HEK293 (cell line): ENCODE data around the gene BORCS6.
A peak's percentile ranks its signal among the peaks of the same experiment; 100 is the strongest.

ENCODE experiments used
- GFI1B ChIP-seq: fragments of 450-650 bp; formaldehyde crosslinking; IDR thresholded peaks from 2 replicates; pipeline ENCODE4 v1.5.1; 2016; ENCODE audit warnings: missing biosample characterization, missing genetic modification characterization
- GLI2 ChIP-seq: fragments of 450-650 bp; formaldehyde crosslinking; IDR thresholded peaks from 2 replicates; pipeline ENCODE4; 2017; ENCODE audit warnings: missing biosample characterization, missing genetic modification characterization, low read depth, borderline replicate concordance
- HOXA7 ChIP-seq: sonication (generic); formaldehyde crosslinking; IDR thresholded peaks from 2 replicates; pipeline ENCODE4 v1.8.1; 2022; ENCODE audit warnings: missing genetic modification reagents, borderline replicate concordance
- INSM2 ChIP-seq: fragments of 450-650 bp; formaldehyde crosslinking; IDR thresholded peaks from 2 replicates; pipeline ENCODE4 v1.5.1; 2016; ENCODE audit warnings: missing biosample characterization, missing genetic modification characterization
- KLF7 ChIP-seq: fragments of 450-650 bp; formaldehyde crosslinking; IDR thresholded peaks from 2 replicates; pipeline ENCODE4 v1.5.1; 2016; ENCODE audit warnings: missing biosample characterization, missing genetic modification characterization, borderline replicate concordance
- KLF9 ChIP-seq: fragments of 450-650 bp; formaldehyde crosslinking; IDR thresholded peaks from 2 replicates; pipeline ENCODE4 v1.5.1; 2016; ENCODE audit warnings: missing biosample characterization, missing genetic modification characterization, low read depth
- MEIS1 ChIP-seq: sonication (generic); formaldehyde crosslinking; IDR thresholded peaks from 2 replicates; pipeline ENCODE4 v1.8.1; 2022; ENCODE audit warnings: missing genetic modification reagents, mild to moderate bottlenecking, borderline replicate concordance
- RBAK ChIP-seq: fragments of 450-650 bp; formaldehyde crosslinking; IDR thresholded peaks from 2 replicates; pipeline ENCODE4 v1.5.1; 2016; ENCODE audit warnings: missing biosample characterization, missing genetic modification characterization
- SP7 ChIP-seq: fragments of 450-650 bp; formaldehyde crosslinking; IDR thresholded peaks from 2 replicates; pipeline ENCODE4 v1.5.1; 2016; ENCODE audit warnings: missing biosample characterization, missing genetic modification characterization
- TRIM28 ChIP-seq: IDR thresholded peaks from 2 replicates; pipeline ENCODE4 v1.6.1; 2011; ENCODE audit warnings: low read length, control low read depth, borderline replicate concordance
- YY1 ChIP-seq: fragments of 450-650 bp; formaldehyde crosslinking; IDR thresholded peaks from 2 replicates; pipeline ENCODE4 v1.5.1; 2018; ENCODE audit warnings: missing biosample characterization, missing genetic modification characterization
- ZBTB1 ChIP-seq: fragments of 450-650 bp; formaldehyde crosslinking; IDR thresholded peaks from 2 replicates; pipeline ENCODE4 v1.5.1; 2016; ENCODE audit warnings: missing biosample characterization, missing genetic modification characterization
- ZEB2 ChIP-seq: fragments of 450-650 bp; formaldehyde crosslinking; IDR thresholded peaks from 2 replicates; pipeline ENCODE4 v1.5.1; 2016; ENCODE audit warnings: missing biosample characterization, missing genetic modification characterization
- ZFP69B ChIP-seq: fragments of 450-650 bp; formaldehyde crosslinking; IDR thresholded peaks from 2 replicates; pipeline ENCODE4 v1.5.1; 2016; ENCODE audit warnings: missing biosample characterization, missing genetic modification characterization
- ZNF112 ChIP-seq: fragments of 450-650 bp; formaldehyde crosslinking; IDR thresholded peaks from 2 replicates; pipeline ENCODE4 v1.5.0; 2017; ENCODE audit warnings: missing biosample characterization, missing genetic modification characterization
- ZNF146 ChIP-seq: fragments of 450-650 bp; formaldehyde crosslinking; IDR thresholded peaks from 2 replicates; pipeline ENCODE4 v1.5.1; 2016; ENCODE audit warnings: missing biosample characterization, missing genetic modification characterization
- ZNF175 ChIP-seq: fragments of 450-650 bp; formaldehyde crosslinking; IDR thresholded peaks from 2 replicates; pipeline ENCODE4 v1.5.1; 2016; ENCODE audit warnings: missing biosample characterization, missing genetic modification characterization
- ZNF184 ChIP-seq: fragments of 450-650 bp; IDR thresholded peaks from 2 replicates; pipeline ENCODE4 v1.5.1; 2018; ENCODE audit warnings: missing biosample characterization, mild to moderate bottlenecking, missing genetic modification characterization
- ZNF211 ChIP-seq: fragments of 450-650 bp; formaldehyde crosslinking; IDR thresholded peaks from 2 replicates; pipeline ENCODE4 v1.5.1; 2016; ENCODE audit warnings: low read depth, missing biosample characterization, missing genetic modification characterization
- ZNF221 ChIP-seq: fragments of 450-650 bp; formaldehyde crosslinking; IDR thresholded peaks from 2 replicates; pipeline ENCODE4 v1.5.1; 2017; ENCODE audit warnings: missing biosample characterization, missing genetic modification characterization, borderline replicate concordance
- ZNF24 ChIP-seq: fragments of 450-650 bp; formaldehyde crosslinking; IDR thresholded peaks from 2 replicates; pipeline ENCODE4 v1.5.1; 2016; ENCODE audit warnings: missing biosample characterization, missing genetic modification characterization
- ZNF341 ChIP-seq: fragments of 450-650 bp; formaldehyde crosslinking; IDR thresholded peaks from 2 replicates; pipeline ENCODE4; 2016; ENCODE audit warnings: low read depth, missing biosample characterization, missing genetic modification characterization
- ZNF366 ChIP-seq: fragments of 450-650 bp; formaldehyde crosslinking; conservative IDR thresholded peaks from 2 replicates; pipeline ENCODE4 v1.5.1; 2016; ENCODE audit warnings: missing biosample characterization, missing genetic modification characterization
- ZNF423 ChIP-seq: fragments of 450-650 bp; formaldehyde crosslinking; IDR thresholded peaks from 2 replicates; pipeline ENCODE4 v1.5.1; 2016; ENCODE audit warnings: missing biosample characterization, missing genetic modification characterization
- ZNF501 ChIP-seq: fragments of 450-650 bp; formaldehyde crosslinking; IDR thresholded peaks from 2 replicates; pipeline ENCODE4 v1.5.1; 2016; ENCODE audit warnings: missing biosample characterization, missing genetic modification characterization
- ZNF521 ChIP-seq: fragments of 450-650 bp; formaldehyde crosslinking; IDR thresholded peaks from 2 replicates; pipeline ENCODE4 v1.5.1; 2017; ENCODE audit warnings: missing biosample characterization, mild to moderate bottlenecking, missing genetic modification characterization
- ZNF544 ChIP-seq: fragments of 450-650 bp; formaldehyde crosslinking; IDR thresholded peaks from 2 replicates; pipeline ENCODE4 v1.5.0; 2017; ENCODE audit warnings: missing biosample characterization, missing genetic modification characterization
- ZNF549 ChIP-seq: fragments of 450-650 bp; IDR thresholded peaks from 2 replicates; pipeline ENCODE4 v1.5.1; 2018; ENCODE audit warnings: missing biosample characterization, missing genetic modification characterization, mild to moderate bottlenecking, inconsistent platforms, moderate library complexity
- ZNF596 ChIP-seq: fragments of 450-650 bp; IDR thresholded peaks from 2 replicates; pipeline ENCODE4 v1.5.0; 2018; ENCODE audit warnings: missing biosample characterization, mild to moderate bottlenecking, missing genetic modification characterization, moderate library complexity
- ZNF610 ChIP-seq: fragments of 450-650 bp; formaldehyde crosslinking; IDR thresholded peaks from 2 replicates; pipeline ENCODE4 v1.5.1; 2016; ENCODE audit warnings: missing biosample characterization, missing genetic modification characterization, borderline replicate concordance
- ZNF645 ChIP-seq: fragments of 450-650 bp; formaldehyde crosslinking; IDR thresholded peaks from 2 replicates; pipeline ENCODE4; 2016; ENCODE audit warnings: missing biosample characterization, missing genetic modification characterization
- ZNF76 ChIP-seq: fragments of 450-650 bp; formaldehyde crosslinking; IDR thresholded peaks from 2 replicates; pipeline ENCODE4; 2016; ENCODE audit warnings: low read depth, missing biosample characterization, missing genetic modification characterization, borderline replicate concordance
- ZNF791 ChIP-seq: fragments of 450-650 bp; formaldehyde crosslinking; IDR thresholded peaks from 2 replicates; pipeline ENCODE4 v1.5.1; 2016; ENCODE audit warnings: missing biosample characterization, missing genetic modification characterization
- ZNF792 ChIP-seq: fragments of 450-650 bp; formaldehyde crosslinking; IDR thresholded peaks from 2 replicates; pipeline ENCODE4 v1.5.1; 2016; ENCODE audit warnings: missing biosample characterization, missing genetic modification characterization
- ZSCAN23 ChIP-seq: fragments of 450-650 bp; formaldehyde crosslinking; IDR thresholded peaks from 2 replicates; pipeline ENCODE4 v1.5.1; 2016; ENCODE audit warnings: missing biosample characterization, missing genetic modification characterization
- TF ChIP-seq, protein P1 (sequence below): fragments of 450-650 bp; formaldehyde crosslinking; optimal IDR thresholded peaks from 2 replicates; pipeline ENCODE3; 2016; ENCODE audit warnings: missing biosample characterization, mild to moderate bottlenecking, missing genetic modification characterization
- TF ChIP-seq, protein P2 (sequence below): fragments of 450-650 bp; formaldehyde crosslinking; IDR thresholded peaks from 2 replicates; pipeline ENCODE4 v1.5.1; 2016; ENCODE audit warnings: missing biosample characterization, missing genetic modification characterization, low read depth

Gene BORCS6

DNA sequence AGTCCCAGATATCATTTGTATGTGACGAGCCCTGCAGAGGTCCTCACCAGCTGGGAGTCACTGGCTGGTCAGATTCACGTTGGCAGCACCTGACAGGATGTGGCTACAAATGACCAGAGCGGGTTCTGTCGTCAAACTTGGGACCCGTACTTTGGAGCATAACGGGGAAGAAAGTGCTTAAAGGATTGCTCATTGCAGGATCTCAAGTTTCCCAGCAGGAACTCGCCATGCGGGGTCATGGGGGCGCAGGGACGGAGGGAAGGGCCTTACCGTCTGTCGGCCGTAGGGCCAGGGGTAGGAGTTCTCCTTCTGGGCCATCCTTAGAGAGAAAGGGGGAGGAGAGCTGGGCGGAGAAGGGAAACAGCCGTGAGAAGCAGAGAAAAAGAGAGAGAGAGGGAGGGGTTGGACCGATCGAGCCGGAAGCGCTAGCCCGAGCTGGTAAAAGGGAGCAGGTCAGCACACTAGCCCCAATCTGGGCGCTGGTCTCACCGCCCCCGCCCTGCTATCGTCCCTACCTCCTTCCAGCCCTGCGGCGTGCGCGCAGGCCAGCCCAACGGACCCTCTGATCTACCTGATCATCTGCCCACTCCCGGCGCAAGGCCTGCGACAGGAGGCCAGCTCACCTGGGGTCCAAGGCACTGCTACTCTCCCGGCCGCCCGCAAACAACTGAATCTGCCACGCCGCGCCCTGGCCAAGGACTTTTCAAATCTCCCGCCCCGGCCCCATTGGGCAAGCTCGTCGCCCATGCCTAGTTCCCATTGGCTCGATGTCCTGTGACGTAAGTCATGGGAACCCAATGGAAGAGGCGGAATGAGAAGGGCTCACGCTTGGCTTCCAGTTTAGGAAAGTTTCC, 20.2 kb upstream of the BORCS6 start, which contains the start of gene AURKB (continued):
- TF ChIP-seq KLF7 (peak; percentile 94), ZNF221 (tag by site-specific recombination) (no peak), ZNF544 (no peak), ZNF792 (tag by site-specific recombination) (peak; percentile 44; the same call in 1 of the 2 replicates), ZNF596 (tag by site-specific recombination) (no peak), RBAK (no peak), ZNF211 (tag by site-specific recombination) (no peak), ZNF146 (tag by site-specific recombination) (0 out of 2 replicates have a peak, but pooled peaks have one; percentile 13), MEIS1 (CRISPR knock-in tag) (no peak), ZNF24 (tag by site-specific recombination) (peak; percentile 78), ZNF521 (tag by site-specific recombination) (no peak), YY1 (peak; percentile 51; the same call in 1 of the 2 replicates), ZBTB1 (tag by site-specific recombination) (no peak), HOXA7 (no peak), INSM2 (tag by site-specific recombination) (no peak), ZFP69B (tag by site-specific recombination) (no peak; the same call in 1 of the 2 replicates), ZNF610 (tag by site-specific recombination) (peak; percentile 59; the same call in 1 of the 2 replicates), SP7 (tag by site-specific recombination) (peak; percentile 82; the same call in 1 of the 2 replicates), ZEB2 (tag by site-specific recombination) (peak; percentile 78; the same call in 1 of the 2 replicates), ZNF791 (tag by site-specific recombination) (no peak), GLI2 (tag by site-specific recombination) (no peak), ZNF112 (tag by site-specific recombination) (no peak), ZNF501 (tag by site-specific recombination) (peak; percentile 91), ZNF366 (no peak), ZNF645 (tag by site-specific recombination) (no peak), ZNF549 (tag by site-specific recombination) (no peak), ZNF423 (tag by site-specific recombination) (no peak), ZNF184 (tag by site-specific recombination) (0 out of 2 replicates have a peak, but pooled peaks have one; percentile 46), ZNF76 (no peak), KLF9 (tag by site-specific recombination) (peak; percentile 71), GFI1B (tag by site-specific recombination) (peak; percentile 48; the same call in 1 of the 2 replicates), ZSCAN23 (tag by site-specific recombination) (peak; percentile 88), ZNF175 (tag by site-specific recombination) (no peak), ZNF341 (tag by site-specific recombination) (peak; percentile 68), TRIM28 (no peak)
- TF ChIP-seq, protein P1, sequence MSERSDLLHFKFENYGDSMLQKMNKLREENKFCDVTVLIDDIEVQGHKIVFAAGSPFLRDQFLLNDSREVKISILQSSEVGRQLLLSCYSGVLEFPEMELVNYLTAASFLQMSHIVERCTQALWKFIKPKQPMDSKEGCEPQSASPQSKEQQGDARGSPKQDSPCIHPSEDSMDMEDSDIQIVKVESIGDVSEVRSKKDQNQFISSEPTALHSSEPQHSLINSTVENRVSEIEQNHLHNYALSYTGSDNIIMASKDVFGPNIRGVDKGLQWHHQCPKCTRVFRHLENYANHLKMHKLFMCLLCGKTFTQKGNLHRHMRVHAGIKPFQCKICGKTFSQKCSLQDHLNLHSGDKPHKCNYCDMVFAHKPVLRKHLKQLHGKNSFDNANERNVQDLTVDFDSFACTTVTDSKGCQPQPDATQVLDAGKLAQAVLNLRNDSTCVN: peak; percentile 46
- TF ChIP-seq, protein P2, sequence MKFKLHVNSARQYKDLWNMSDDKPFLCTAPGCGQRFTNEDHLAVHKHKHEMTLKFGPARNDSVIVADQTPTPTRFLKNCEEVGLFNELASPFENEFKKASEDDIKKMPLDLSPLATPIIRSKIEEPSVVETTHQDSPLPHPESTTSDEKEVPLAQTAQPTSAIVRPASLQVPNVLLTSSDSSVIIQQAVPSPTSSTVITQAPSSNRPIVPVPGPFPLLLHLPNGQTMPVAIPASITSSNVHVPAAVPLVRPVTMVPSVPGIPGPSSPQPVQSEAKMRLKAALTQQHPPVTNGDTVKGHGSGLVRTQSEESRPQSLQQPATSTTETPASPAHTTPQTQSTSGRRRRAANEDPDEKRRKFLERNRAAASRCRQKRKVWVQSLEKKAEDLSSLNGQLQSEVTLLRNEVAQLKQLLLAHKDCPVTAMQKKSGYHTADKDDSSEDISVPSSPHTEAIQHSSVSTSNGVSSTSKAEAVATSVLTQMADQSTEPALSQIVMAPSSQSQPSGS (tag by site-specific recombination): peak; percentile 68; the same call in 1 of the 2 replicates
